Peyer's patch (tissue), 4 donors: Measurements from ENCODE around the gene CREM. TPM values are rescaled to one million over a fixed set of nuclear protein-coding genes. Genes with fewer than 3 reads are reported as not detected.
A peak's percentile ranks its signal among the peaks of the same experiment; 100 is the strongest.

Source experiments
- DNase-seq, 3 donors: peaks; one replicate each; pipeline ENCODE4 v3.0.0-alpha.2; 2017 to 2019
- H3K27ac ChIP-seq, 4 donors: fragments of 200-600 bp; sonication (generic); one replicate each; pipeline ENCODE4 v1.5.1; 2016 to 2019
- H3K27me3 ChIP-seq, 2 donors: fragments of 200-600 bp; sonication (generic); one replicate each; pipeline ENCODE4 v1.5.1; 2019
- H3K36me3 ChIP-seq, 3 donors: fragments of 200-600 bp; sonication (generic); one replicate each; pipeline ENCODE4 v1.5.1; 2016 to 2019
- H3K4me1 ChIP-seq, 4 donors: fragments of 200-600 bp; sonication (generic); one replicate each; pipeline ENCODE4 v1.5.1; 2016 to 2019
- H3K4me3 ChIP-seq, 4 donors: fragments of 200-600 bp; sonication (generic); 1 replicate in 3 of 4; 2 replicates in 1 of 4; pipeline ENCODE4 v1.5.1; 2016 to 2019; ENCODE audit warnings: mild to moderate bottlenecking in 1 of 4
- H3K9me3 ChIP-seq, 4 donors: fragments of 200-600 bp; sonication (generic); one replicate each; pipeline ENCODE4 v1.5.1; 2016 to 2019; ENCODE audit warnings: mild to moderate bottlenecking in 1 of 4
- CTCF ChIP-seq, 6 experiments: fragments of 450-650 bp in 4 of 6; fragments of 200-600 bp in 2 of 6; sonication (generic) in 1 of 6; IDR thresholded peaks; one replicate each; pipeline ENCODE4 v1.5.1; 2017 to 2019; ENCODE audit warnings: antibody characterized with exemption in 6 of 6, mild to moderate bottlenecking in 3 of 6, moderate library complexity in 1 of 6
- POLR2A ChIP-seq, 2 donors: fragments of 450-650 bp; IDR thresholded peaks; one replicate each; pipeline ENCODE4 v1.5.1; 2017; ENCODE audit warnings: antibody characterized with exemption in 2 of 2, mild to moderate bottlenecking in 2 of 2, moderate library complexity in 2 of 2
- total RNA-seq, 4 donors: library from RNA; depleted of rRNA; stranded (reverse); fragments of >200 nt; gene quantifications; one replicate each; pipeline ENCODE4 v1.1.0, GENCODE V29; 2016

Gene CREM
- total RNA-seq, 4 donors from 2014 or later: 13.9 to 19.0 (median 16.0) TPM

GRCh38 chr10:35228058-35228457, 101.4 kb downstream of the CREM start:
- Histone ChIP-seq H3K36me3 (no peaks in the 10 kb centered on the region), H3K9me3 (no peaks in the 10 kb centered on the region), H3K27me3 (no peaks in the 10 kb centered on the region), H3K4me3 (no peak overlapping the region), H3K27ac (no peak overlapping the region), H3K4me1 (no peaks in the 10 kb centered on the region)
- no peak for DNase-seq
- TF ChIP-seq POLR2A (IDR thresholded peaks at IDR 0.05): no peak
- TF ChIP-seq CTCF (IDR thresholded peaks at IDR 0.05): no peak

GRCh38 chr10:35231646-35232045, 105.0 kb downstream of the CREM start:
- Histone ChIP-seq H3K9me3 (no peaks in the 10 kb centered on the region), H3K36me3 (no peaks in the 10 kb centered on the region), H3K4me3 (no peak overlapping the region), H3K4me1 (no peaks in the 10 kb centered on the region), H3K27ac (no peak overlapping the region), H3K27me3 (no peaks in the 10 kb centered on the region)
- TF ChIP-seq CTCF (IDR thresholded peaks at IDR 0.05): no peak
- no peak for TF ChIP-seq POLR2A (IDR thresholded peaks at IDR 0.05)
- DNase-seq: no peak

DNA sequence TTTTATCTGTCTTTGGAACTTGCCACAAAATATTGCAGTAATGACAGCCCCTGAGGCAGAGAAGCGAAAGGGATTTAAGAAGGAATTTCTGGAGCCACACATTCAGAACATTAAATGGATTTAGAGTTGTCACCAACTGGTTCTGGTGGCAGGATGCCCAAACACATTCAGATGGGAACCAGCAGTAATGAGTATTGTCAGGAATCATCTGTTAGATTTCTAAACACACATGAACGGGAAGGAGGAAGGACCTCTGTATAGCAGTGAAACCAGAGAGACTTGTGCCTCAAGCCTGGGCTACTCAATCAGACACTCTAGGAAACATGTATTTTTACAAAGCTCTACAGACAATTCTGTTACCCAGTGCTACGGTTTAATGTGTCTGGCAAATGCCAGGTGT, 105.9 kb downstream of the CREM start:
- Histone ChIP-seq H3K27me3 (no peaks in the 10 kb centered on the region), H3K9me3 (no peaks in the 10 kb centered on the region), H3K36me3 (no peaks in the 10 kb centered on the region), H3K27ac (no peak overlapping the region), H3K4me1 (no peaks in the 10 kb centered on the region), H3K4me3 (no peak overlapping the region)
- DNase-seq: no peak
- TF ChIP-seq POLR2A (IDR thresholded peaks at IDR 0.05) (no peak), CTCF (IDR thresholded peaks at IDR 0.05) (no peak)

DNA sequence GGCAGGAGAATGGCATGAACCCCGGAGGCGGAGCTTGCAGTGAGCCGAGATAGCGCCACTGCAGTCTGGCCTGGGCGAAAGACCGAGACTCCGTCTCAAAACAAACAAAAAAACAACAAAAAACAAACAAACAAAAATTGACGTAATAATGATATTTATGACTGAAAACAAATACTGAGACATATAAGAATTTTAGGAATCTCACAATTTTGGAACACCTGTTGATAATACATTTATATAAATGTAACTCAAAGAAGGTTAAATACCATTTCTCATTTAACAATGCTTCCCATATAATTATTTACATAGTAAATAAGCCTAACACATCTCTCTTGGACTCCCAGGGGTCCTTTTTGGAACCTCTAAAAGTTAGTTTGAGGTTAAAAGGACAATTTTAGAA, 107.4 kb downstream of the CREM start:
- no peaks in the 10 kb centered on the region for H3K4me1 ChIP-seq
- no peaks in the 10 kb centered on the region for H3K9me3 ChIP-seq
- no peak for TF ChIP-seq POLR2A (IDR thresholded peaks at IDR 0.05)
- no peak for TF ChIP-seq CTCF (IDR thresholded peaks at IDR 0.05)

DNA sequence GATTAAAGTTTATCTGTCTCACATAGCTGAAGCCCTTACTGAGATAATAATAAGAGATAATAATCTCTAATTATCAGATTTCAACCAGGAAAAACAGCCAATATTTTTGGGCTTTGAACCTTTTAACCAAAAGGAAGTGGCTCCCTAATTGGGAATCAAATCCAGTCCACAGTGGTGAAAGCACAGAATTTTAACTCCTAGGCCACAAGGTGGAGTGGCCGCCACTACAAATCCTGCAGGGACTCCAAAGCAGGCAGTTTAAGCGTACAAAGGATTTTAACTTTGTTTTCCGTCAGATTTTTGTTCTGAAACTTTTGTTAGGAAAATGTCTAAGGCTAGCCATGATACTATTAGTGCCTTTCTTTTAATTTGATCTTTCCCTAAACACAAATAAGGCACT, 110.1 kb downstream of the CREM start:
- no peaks in the 10 kb centered on the region for H3K36me3 ChIP-seq
- TF ChIP-seq CTCF (IDR thresholded peaks at IDR 0.05) (peak in 1 of 6 experiments; percentile 14), POLR2A (IDR thresholded peaks at IDR 0.05) (no peak)
- H3K27ac ChIP-seq: no peak overlapping the region
- H3K4me1 ChIP-seq: no peaks in the 10 kb centered on the region
- DNase-seq: no peak
- H3K27me3 ChIP-seq: no peaks in the 10 kb centered on the region
- H3K9me3 ChIP-seq: no peaks in the 10 kb centered on the region
- no peak overlapping the region for H3K4me3 ChIP-seq

More for the DNA sequence above, 107.4 kb downstream of the CREM start:
- no peak overlapping the region for H3K27ac ChIP-seq
- no peaks in the 10 kb centered on the region for H3K27me3 ChIP-seq
- DNase-seq: no peak
- H3K36me3 ChIP-seq: no peaks in the 10 kb centered on the region
- H3K4me3 ChIP-seq: no peak overlapping the region
